Skeletal muscle satellite cell (primary cell): ENCODE data around the gene SLC22A23.

Source experiments
- H3K27me3 ChIP-seq: 2 replicates; pipeline ENCODE4 v1.7.0; 2013; ENCODE audit warnings: low read length; ENCODE audit not compliant: control insufficient read depth, insufficient read depth
- H3K36me3 ChIP-seq: 2 replicates; pipeline ENCODE4 v1.7.0; 2013; ENCODE audit warnings: mild to moderate bottlenecking, control low read depth, low read length; ENCODE audit not compliant: insufficient read depth
- H3K4me1 ChIP-seq: 2 replicates; pipeline ENCODE4 v1.7.0; 2013; ENCODE audit warnings: low read length; ENCODE audit not compliant: control insufficient read depth, insufficient read depth
- H3K4me2 ChIP-seq: 2 replicates; pipeline ENCODE4 v1.7.0; 2013; ENCODE audit warnings: mild to moderate bottlenecking, low read length
- H3K4me3 ChIP-seq: 2 replicates; pipeline ENCODE4 v1.7.0; 2013; ENCODE audit warnings: low read length
- H3K9ac ChIP-seq: 2 replicates; pipeline ENCODE4 v1.7.0; 2013; ENCODE audit warnings: mild to moderate bottlenecking, low read depth, low read length, moderate library complexity
- H3K9me3 ChIP-seq: replicated peaks from 2 replicates; pipeline ENCODE4 v1.7.0; 2013; ENCODE audit warnings: mild to moderate bottlenecking, control low read depth, low read length

Gene SLC22A23

GRCh38 chr6:3269281-3269975 lies 187.4 kb downstream of the SLC22A23 start:
- peaks cover 43% of the 10 kb centered on the region for H3K36me3 ChIP-seq
- H3K27me3 ChIP-seq = no peaks in the 10 kb centered on the region
- no peak overlapping the region for H3K4me3 ChIP-seq
- H3K9ac ChIP-seq = no peak overlapping the region
- no peaks in the 10 kb centered on the region for H3K9me3 ChIP-seq
- no peak overlapping the region for H3K4me2 ChIP-seq
- H3K4me1 ChIP-seq = no peaks in the 10 kb centered on the region

GRCh38 chr6:3268680-3269079 lies 188.2 kb downstream of the SLC22A23 start:
- no peak overlapping the region for H3K9ac ChIP-seq
- H3K36me3 ChIP-seq = peaks cover 50% of the 10 kb centered on the region
- no peaks in the 10 kb centered on the region for H3K9me3 ChIP-seq
- no peaks in the 10 kb centered on the region for H3K4me1 ChIP-seq
- no peak overlapping the region for H3K4me3 ChIP-seq
- no peaks in the 10 kb centered on the region for H3K27me3 ChIP-seq
- H3K4me2 ChIP-seq = no peak overlapping the region

- H3K27me3 ChIP-seq = no peaks in the 10 kb centered on the region
- H3K4me1 ChIP-seq = peaks cover 5% of the 10 kb centered on the region
- no peak overlapping the region for H3K9ac ChIP-seq
- no peak overlapping the region for H3K4me3 ChIP-seq
- no peak overlapping the region for H3K4me2 ChIP-seq
- peaks cover 52% of the 10 kb centered on the region for H3K36me3 ChIP-seq
- no peaks in the 10 kb centered on the region for H3K9me3 ChIP-seq
Observed at GRCh38 chr6:3267162-3267561, 189.7 kb downstream of the SLC22A23 start.

- Histone ChIP-seq H3K9ac (no peak overlapping the region), H3K9me3 (no peaks in the 10 kb centered on the region), H3K4me1 (peaks cover 9% of the 10 kb centered on the region), H3K36me3 (peaks cover 42% of the 10 kb centered on the region), H3K27me3 (no peaks in the 10 kb centered on the region), H3K4me3 (no peak overlapping the region), H3K4me2 (no peak overlapping the region)
Observed at GRCh38 chr6:3266170-3266569, 190.7 kb downstream of the SLC22A23 start.

- H3K4me1 ChIP-seq = peaks cover 14% of the 10 kb centered on the region
- H3K36me3 ChIP-seq = peaks cover 38% of the 10 kb centered on the region
- H3K9me3 ChIP-seq = no peaks in the 10 kb centered on the region
- no peak overlapping the region for H3K9ac ChIP-seq
- no peak overlapping the region for H3K4me2 ChIP-seq
- H3K4me3 ChIP-seq = no peak overlapping the region
- H3K27me3 ChIP-seq = no peaks in the 10 kb centered on the region
Observed at GRCh38 chr6:3265671-3266070, 191.2 kb downstream of the SLC22A23 start.

- no peaks in the 10 kb centered on the region for H3K27me3 ChIP-seq
- H3K4me1 ChIP-seq = peaks cover 21% of the 10 kb centered on the region
- H3K4me2 ChIP-seq = no peak overlapping the region
- peaks cover 27% of the 10 kb centered on the region for H3K36me3 ChIP-seq
- H3K9me3 ChIP-seq = no peaks in the 10 kb centered on the region
- no peak overlapping the region for H3K4me3 ChIP-seq
- H3K9ac ChIP-seq = no peak overlapping the region
Observed at GRCh38 chr6:3264356-3264755, 192.5 kb downstream of the SLC22A23 start.

GRCh38 chr6:3263096-3263495 lies 193.8 kb downstream of the SLC22A23 start:
- H3K4me1 ChIP-seq = peaks cover 26% of the 10 kb centered on the region
- peaks cover 21% of the 10 kb centered on the region for H3K36me3 ChIP-seq

GRCh38 chr6:3261921-3262320 lies 194.9 kb downstream of the SLC22A23 start:
- Histone ChIP-seq H3K36me3 (peaks cover 21% of the 10 kb centered on the region), H3K9ac (no peak overlapping the region), H3K4me1 (peaks cover 26% of the 10 kb centered on the region), H3K4me2 (no peak overlapping the region), H3K9me3 (no peaks in the 10 kb centered on the region), H3K27me3 (no peaks in the 10 kb centered on the region), H3K4me3 (no peak overlapping the region)

More at GRCh38 chr6:3263096-3263495, 193.8 kb downstream of the SLC22A23 start:
- no peak overlapping the region for H3K4me3 ChIP-seq
- H3K9me3 ChIP-seq = no peaks in the 10 kb centered on the region
- H3K27me3 ChIP-seq = no peaks in the 10 kb centered on the region
- H3K9ac ChIP-seq = no peak overlapping the region
- no peak overlapping the region for H3K4me2 ChIP-seq

GRCh38 chr6:3261518-3261820 lies 195.4 kb downstream of the SLC22A23 start:
- peaks cover 21% of the 10 kb centered on the region for H3K36me3 ChIP-seq
- peak overlapping the region; percentile 62 for H3K4me2 ChIP-seq
- no peaks in the 10 kb centered on the region for H3K27me3 ChIP-seq
- no peak overlapping the region for H3K4me3 ChIP-seq
- H3K9me3 ChIP-seq = no peaks in the 10 kb centered on the region
- H3K9ac ChIP-seq = no peak overlapping the region
- H3K4me1 ChIP-seq = peaks cover 26% of the 10 kb centered on the region

- Histone ChIP-seq H3K9me3 (no peaks in the 10 kb centered on the region), H3K4me1 (peaks cover 26% of the 10 kb centered on the region), H3K9ac (no peak overlapping the region), H3K4me3 (peak overlapping the region; percentile 18), H3K4me2 (peak overlapping the region; percentile 62), H3K27me3 (peaks cover 3% of the 10 kb centered on the region), H3K36me3 (peaks cover 18% of the 10 kb centered on the region)
Observed at GRCh38 chr6:3260772-3261517, 195.9 kb downstream of the SLC22A23 start.

- peaks cover 26% of the 10 kb centered on the region for H3K4me1 ChIP-seq
- no peak overlapping the region for H3K9ac ChIP-seq
- H3K4me3 ChIP-seq = peak overlapping the region; percentile 18
- peaks cover 7% of the 10 kb centered on the region for H3K27me3 ChIP-seq
- peak overlapping the region; percentile 62 for H3K4me2 ChIP-seq
- no peaks in the 10 kb centered on the region for H3K9me3 ChIP-seq
- H3K36me3 ChIP-seq = peaks cover 17% of the 10 kb centered on the region
Observed at GRCh38 chr6:3260296-3260695, 196.6 kb downstream of the SLC22A23 start.

GRCh38 chr6:3259491-3259958 lies 197.3 kb downstream of the SLC22A23 start:
- Histone ChIP-seq H3K36me3 (peaks cover 12% of the 10 kb centered on the region), H3K27me3 (peaks cover 7% of the 10 kb centered on the region), H3K4me1 (peaks cover 26% of the 10 kb centered on the region), H3K4me3 (peak overlapping the region; percentile 96), H3K4me2 (peak overlapping the region; percentile 89), H3K9me3 (no peaks in the 10 kb centered on the region), H3K9ac (peak overlapping the region; percentile 80)
